Measurements from ENCODE around the gene DYTN. TPM values are rescaled to one million over a fixed set of nuclear protein-coding genes. Genes with fewer than 3 reads are reported as not detected.

Gene DYTN
- total and polyA plus RNA-seq, 12 donors = not detected

- H3K27ac ChIP-seq = no peak overlapping the region
- H3K4me3 ChIP-seq = no peak overlapping the region
- H3K4me1 ChIP-seq (replicated peaks in 1 of 2) = peaks cover 0 to 3% of the 10 kb centered on the region in 2 donors
- no peaks in the 10 kb centered on the region for H3K9me3 ChIP-seq (replicated peaks in 1 of 3)
- H3K36me3 ChIP-seq (replicated peaks in 1 of 2) = no peaks in the 10 kb centered on the region
- 22 to 46% (median 32%) methylated on average over 2 of the region's 2 CpGs for WGBS, 4 donors
- TF ChIP-seq CTCF (IDR thresholded peaks at IDR 0.05) (no peak), POLR2A (IDR thresholded peaks at IDR 0.05) (no peak)
- intact Hi-C loops (cut with DNase I) = no loop called here
- H3K27me3 ChIP-seq = peaks cover 27% of the 10 kb centered on the region
- no peak for DNase-seq
These were observed 78.6 kb downstream of the DYTN start for GRCh38 chr2:206639636-206640035.

- TF ChIP-seq CTCF (IDR thresholded peaks at IDR 0.05) (no peak), POLR2A (IDR thresholded peaks at IDR 0.05) (no peak)
- WGBS, 4 donors = 67 to 83% (median 73%) methylated on average over 1 of the region's 1 CpG
- Histone ChIP-seq H3K9me3 (replicated peaks in 1 of 3) (no peaks in the 10 kb centered on the region), H3K27me3 (peaks cover 2% of the 10 kb centered on the region), H3K4me1 (replicated peaks in 1 of 2) (no peaks in the 10 kb centered on the region), H3K36me3 (replicated peaks in 1 of 2) (no peaks in the 10 kb centered on the region), H3K27ac (no peak overlapping the region), H3K4me3 (no peak overlapping the region)
- intact Hi-C loops (cut with DNase I) = no loop called here
- no peak for DNase-seq
These were observed 83.2 kb downstream of the DYTN start for GRCh38 chr2:206635015-206635414.

- H3K36me3 ChIP-seq (replicated peaks in 1 of 2) = no peaks in the 10 kb centered on the region
- WGBS, 4 donors = 41 to 76% (median 61%) methylated on average over 3 of the region's 3 CpGs
- no peaks in the 10 kb centered on the region for H3K4me1 ChIP-seq (replicated peaks in 1 of 2)
- no peak overlapping the region for H3K4me3 ChIP-seq
- DNase-seq = no peak
- no peaks in the 10 kb centered on the region for H3K27me3 ChIP-seq
- H3K27ac ChIP-seq = no peak overlapping the region
- TF ChIP-seq POLR2A (IDR thresholded peaks at IDR 0.05) = no peak
- no peak for TF ChIP-seq CTCF (IDR thresholded peaks at IDR 0.05)
- H3K9me3 ChIP-seq (replicated peaks in 1 of 3) = no peaks in the 10 kb centered on the region
- intact Hi-C loops (cut with DNase I) = no loop called here
These were observed 86.9 kb downstream of the DYTN start for GRCh38 chr2:206631340-206631739.

- no peak for TF ChIP-seq POLR2A (IDR thresholded peaks at IDR 0.05)
- no peak for TF ChIP-seq CTCF (IDR thresholded peaks at IDR 0.05)
- H3K27me3 ChIP-seq = no peaks in the 10 kb centered on the region
- no peaks in the 10 kb centered on the region for H3K9me3 ChIP-seq (replicated peaks in 1 of 3)
- no peak for DNase-seq
- no peak overlapping the region for H3K4me3 ChIP-seq
- intact Hi-C loops (cut with DNase I) = no loop called here
- H3K27ac ChIP-seq = no peak overlapping the region
- H3K4me1 ChIP-seq (replicated peaks in 1 of 2) = no peaks in the 10 kb centered on the region
- H3K36me3 ChIP-seq (replicated peaks in 1 of 2) = no peaks in the 10 kb centered on the region
These were observed 90.6 kb downstream of the DYTN start for GRCh38 chr2:206627632-206628031.

Measured in adrenal gland (tissue), 12 donors.